Effector memory CD8-positive, alpha-beta T cell (primary cell): Measurements from ENCODE around the gene LIG1.
"Not testable (repeated sequence)": the region's sequence is repeated elsewhere in the genome, so short reads cannot be mapped to it uniquely, and the experiment has no call there.

Source experiments
- ATAC-seq: fragments of 150-1000 bp; cut with Tn5 transposase; replicated peaks from 2 replicates; pipeline ENCODE4 v1.10.0; 2021; ENCODE audit warnings: mild to moderate bottlenecking, moderate library complexity
- DNase-seq, 3 experiments: peaks; one replicate each; pipeline ENCODE4 v3.0.0; 2021
- H3K27ac Mint-ChIP-seq, 2 donors: one replicate each; pipeline ENCODE4 v1.8.0; 2022; ENCODE audit warnings: mild to moderate bottlenecking in 2 of 2, mixed read lengths in 2 of 2, moderate library complexity in 2 of 2
- H3K27me3 Mint-ChIP-seq, 2 donors: one replicate each; pipeline ENCODE4 v1.8.0; 2022; ENCODE audit warnings: mixed read lengths in 2 of 2
- H3K36me3 Mint-ChIP-seq: one replicate; pipeline ENCODE4 v1.8.0; 2022; ENCODE audit warnings: mild to moderate bottlenecking, moderate library complexity, mixed read lengths; ENCODE audit not compliant: insufficient read depth
- H3K4me1 Mint-ChIP-seq, 2 donors: one replicate each; pipeline ENCODE4 v1.8.0; 2022; ENCODE audit warnings: low read depth in 2 of 2, mixed read lengths in 2 of 2
- H3K4me3 Mint-ChIP-seq, 2 donors: one replicate each; pipeline ENCODE4 v1.8.0; 2022; ENCODE audit warnings: mild to moderate bottlenecking in 2 of 2, mixed read lengths in 2 of 2, moderate library complexity in 2 of 2
- H3K9me3 Mint-ChIP-seq, 2 donors: one replicate each; pipeline ENCODE4 v1.8.0; 2022; ENCODE audit warnings: mixed read lengths in 2 of 2

The LIG1 gene

DNA sequence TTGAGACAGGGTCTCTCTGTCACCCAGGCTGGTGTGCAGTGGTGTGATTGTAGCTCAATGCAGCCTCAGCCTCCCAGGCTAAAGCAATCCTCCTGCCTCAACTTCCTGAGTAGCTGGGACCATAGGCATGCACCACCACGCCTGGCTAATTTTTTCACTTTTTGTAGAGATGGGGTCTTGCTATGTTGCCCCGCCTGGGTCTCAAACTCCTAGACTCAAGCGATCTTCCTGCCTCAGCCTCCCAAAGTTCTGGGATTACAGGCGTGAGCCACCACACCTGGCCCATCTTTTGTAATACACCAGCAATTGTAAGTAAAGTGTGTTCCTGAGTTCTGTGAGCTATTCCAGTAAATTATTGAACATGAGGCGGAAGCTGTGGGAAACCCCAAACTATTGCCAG is 66.2 kb downstream of the LIG1 start:
- peaks cover 10% of the 10 kb centered on the region for H3K36me3 Mint-ChIP-seq
- peaks cover 5 to 7% of the 10 kb centered on the region in 2 donors for H3K4me1 Mint-ChIP-seq
- no peak overlapping the region for H3K27ac Mint-ChIP-seq
- DNase-seq (no peak), ATAC-seq (no peak)
- no peaks in the 10 kb centered on the region for H3K9me3 Mint-ChIP-seq
- no peaks in the 10 kb centered on the region for H3K27me3 Mint-ChIP-seq
- no peak overlapping the region for H3K4me3 Mint-ChIP-seq

DNA sequence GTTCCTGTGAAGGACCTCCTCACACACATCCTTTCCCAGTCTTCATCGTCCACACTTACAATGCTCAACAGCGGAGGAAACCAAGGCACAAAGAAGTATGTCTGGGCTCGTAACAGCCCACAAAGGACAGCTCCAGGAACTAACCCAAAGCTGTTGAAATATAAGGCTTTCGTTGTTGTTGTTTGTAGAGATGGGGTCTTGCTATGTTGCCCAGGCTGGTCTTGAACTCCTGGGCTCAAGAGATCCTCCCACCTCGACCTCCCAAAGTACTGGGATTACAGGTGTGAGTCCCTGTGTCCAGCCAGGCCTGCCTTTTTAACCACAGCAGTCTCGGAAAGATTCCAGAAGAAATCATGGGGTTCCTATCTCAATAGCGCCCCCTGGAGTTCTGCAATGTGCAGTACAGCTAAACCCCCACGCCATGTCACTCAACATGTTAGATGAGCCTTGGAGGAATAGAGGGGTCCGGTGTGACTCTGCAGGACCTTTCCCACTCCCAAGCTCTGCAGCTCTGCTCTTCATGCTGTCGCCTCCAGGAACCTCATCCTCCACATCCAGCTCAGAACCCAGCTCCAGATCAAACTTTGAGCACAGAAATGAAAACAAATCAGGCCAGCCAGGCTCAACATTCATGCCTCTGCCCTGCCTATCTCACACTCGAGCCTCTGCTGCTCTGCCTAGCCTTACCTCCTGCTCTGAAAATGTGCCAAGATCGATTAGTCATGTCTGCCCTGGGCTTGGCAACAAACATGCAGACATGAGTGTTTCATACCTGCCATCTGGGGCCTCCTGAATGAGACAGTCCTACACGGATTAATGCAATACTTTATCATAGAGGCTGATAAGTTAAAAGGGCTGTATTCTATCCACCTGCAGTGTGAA is 67.0 kb downstream of the LIG1 start:
- DNase-seq, result peak; percentile 17 to 23 (median 22)
- no peaks in the 10 kb centered on the region for H3K9me3 Mint-ChIP-seq
- H3K27me3 Mint-ChIP-seq, result no peaks in the 10 kb centered on the region
- H3K4me1 Mint-ChIP-seq, result peaks cover 5 to 7% of the 10 kb centered on the region in 2 donors
- no peak for ATAC-seq
- no peak overlapping the region for H3K4me3 Mint-ChIP-seq
- H3K27ac Mint-ChIP-seq, result no peak overlapping the region
- H3K36me3 Mint-ChIP-seq, result peaks cover 10% of the 10 kb centered on the region

DNA sequence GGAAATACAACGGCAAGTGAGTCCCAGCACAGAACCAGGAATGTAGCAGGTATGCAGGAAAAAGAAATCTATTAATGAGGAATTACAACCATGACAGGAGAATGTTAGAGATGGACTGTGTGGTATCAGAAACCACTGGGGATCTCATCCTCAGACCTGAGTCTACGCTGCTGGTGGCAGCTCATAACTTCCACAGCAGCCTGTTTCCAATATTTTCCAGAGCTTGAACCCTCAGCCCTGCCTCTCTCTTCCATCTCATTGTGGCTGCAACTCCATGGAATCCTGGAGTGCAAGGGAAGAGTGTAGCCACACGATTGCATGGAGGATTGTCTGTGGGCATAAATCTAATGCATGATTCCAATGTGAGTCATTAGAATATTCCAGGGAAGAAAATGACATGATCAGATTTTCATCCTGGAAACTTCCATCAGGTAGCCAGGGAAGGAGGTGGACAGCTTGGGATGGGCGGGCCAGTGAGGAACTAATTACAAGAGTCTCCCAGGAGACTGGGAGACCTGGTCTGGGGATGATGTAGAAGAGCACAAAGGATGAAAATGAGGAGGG is 74.5 kb downstream of the LIG1 start:
- Mint-ChIP-seq H3K4me1 (no peaks in the 10 kb centered on the region), H3K36me3 (no peaks in the 10 kb centered on the region), H3K9me3 (peaks cover 2 to 8% of the 10 kb centered on the region in 2 donors), H3K27ac (no peak overlapping the region), H3K4me3 (no peak overlapping the region), H3K27me3 (peaks cover 0 to 31% of the 10 kb centered on the region in 2 donors)
- DNase-seq, result no peak
- ATAC-seq, result no peak

DNA sequence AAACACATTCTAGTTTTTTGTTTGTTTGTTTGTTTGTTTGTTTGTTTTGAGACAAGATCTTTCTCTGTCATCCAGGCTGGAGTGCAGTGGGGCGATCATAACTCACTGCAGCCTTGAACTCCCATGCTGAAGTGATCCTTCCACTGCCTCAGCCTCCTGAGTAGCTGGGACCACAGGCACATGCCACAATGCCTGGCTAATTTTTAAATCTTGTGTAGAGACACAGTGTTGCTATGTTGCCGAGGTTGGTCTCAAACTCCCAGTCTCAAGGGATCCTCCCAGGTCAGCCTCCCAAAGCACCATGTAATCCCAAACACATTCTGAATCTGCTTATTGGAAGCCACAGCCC is 75.3 kb downstream of the LIG1 start:
- no peak overlapping the region for H3K4me3 Mint-ChIP-seq
- no peaks in the 10 kb centered on the region for H3K4me1 Mint-ChIP-seq
- no peaks in the 10 kb centered on the region for H3K36me3 Mint-ChIP-seq
- H3K27me3 Mint-ChIP-seq, result peaks cover 0 to 38% of the 10 kb centered on the region in 2 donors
- DNase-seq, result no peak
- H3K9me3 Mint-ChIP-seq, result peaks cover 2 to 8% of the 10 kb centered on the region in 2 donors
- H3K27ac Mint-ChIP-seq, result no peak overlapping the region
- no peak for ATAC-seq

DNA sequence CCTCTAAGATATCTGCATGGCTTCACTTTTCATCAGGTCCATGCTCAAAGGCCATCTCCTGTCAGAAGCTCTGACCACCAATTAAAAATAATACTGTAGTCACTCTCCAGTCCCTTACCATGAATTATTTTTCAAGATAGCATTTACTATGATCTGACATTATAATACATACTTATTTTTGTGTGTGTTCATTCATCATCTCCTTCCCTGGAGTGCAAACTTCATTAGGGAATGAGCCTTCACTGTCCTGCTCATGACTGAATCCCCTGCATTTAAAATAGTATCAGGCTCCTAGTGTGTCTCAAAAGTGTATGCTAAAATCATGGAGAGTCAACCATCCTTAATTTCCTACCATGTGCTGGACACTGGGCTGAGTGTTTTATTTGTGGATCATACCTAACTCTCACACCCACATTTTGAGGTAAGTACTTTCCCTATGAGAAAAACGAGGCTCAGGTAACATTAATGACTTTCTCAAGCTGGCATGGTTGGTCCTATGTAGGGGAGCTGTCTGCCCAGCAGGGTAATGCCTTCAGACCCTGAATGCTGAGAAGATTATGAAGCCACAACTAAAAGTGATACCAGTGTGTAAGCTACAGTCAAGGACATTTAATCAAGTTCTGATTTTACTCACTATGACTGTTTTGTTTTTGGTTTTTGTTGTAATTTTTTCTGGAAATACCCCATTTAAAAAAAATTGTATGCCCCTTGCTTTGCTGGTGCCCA is 75.9 kb downstream of the LIG1 start:
- H3K4me1 Mint-ChIP-seq, result no peaks in the 10 kb centered on the region
- H3K27me3 Mint-ChIP-seq, result peaks cover 0 to 43% of the 10 kb centered on the region in 2 donors
- no peak for ATAC-seq
- no peaks in the 10 kb centered on the region for H3K36me3 Mint-ChIP-seq
- H3K4me3 Mint-ChIP-seq, result no peak overlapping the region
- H3K27ac Mint-ChIP-seq, result no peak overlapping the region
- H3K9me3 Mint-ChIP-seq, result peaks cover 2 to 8% of the 10 kb centered on the region in 2 donors
- no peak for DNase-seq

DNA sequence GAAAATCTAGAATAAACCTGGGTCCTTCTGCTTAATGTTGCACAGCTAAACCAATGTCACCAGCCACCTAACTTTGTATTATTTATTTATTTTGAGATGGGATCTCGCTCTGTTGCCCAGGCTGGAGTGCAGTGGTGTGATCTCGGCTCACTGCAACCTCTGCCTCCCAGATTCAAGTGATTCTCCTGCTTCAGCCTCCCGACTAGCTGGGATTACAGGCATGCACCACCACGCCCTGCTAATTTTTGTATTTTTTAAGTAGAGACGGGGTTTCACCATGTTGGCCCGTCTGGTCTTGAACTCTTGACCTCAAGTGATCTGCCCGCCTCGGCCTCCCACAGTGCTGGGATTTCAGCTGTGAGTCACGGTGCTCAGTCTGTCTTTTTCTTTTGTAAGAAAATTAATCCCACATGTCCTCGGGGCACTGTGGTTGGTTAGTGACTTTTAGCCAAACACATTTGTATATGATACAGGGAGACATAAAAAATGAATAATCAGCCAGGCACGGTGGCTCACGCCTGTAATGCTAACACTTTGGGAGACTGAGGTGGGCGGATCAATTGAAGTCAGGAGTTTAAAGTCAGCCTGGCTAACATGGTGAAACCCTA is 78.9 kb downstream of the LIG1 start:
- H3K9me3 Mint-ChIP-seq, H3K4me3 Mint-ChIP-seq, ATAC-seq, H3K36me3 Mint-ChIP-seq, DNase-seq, H3K27ac Mint-ChIP-seq, H3K4me1 Mint-ChIP-seq: not testable (repeated sequence)
- peaks cover 0 to 51% of the 10 kb centered on the region in 2 donors for H3K27me3 Mint-ChIP-seq

DNA sequence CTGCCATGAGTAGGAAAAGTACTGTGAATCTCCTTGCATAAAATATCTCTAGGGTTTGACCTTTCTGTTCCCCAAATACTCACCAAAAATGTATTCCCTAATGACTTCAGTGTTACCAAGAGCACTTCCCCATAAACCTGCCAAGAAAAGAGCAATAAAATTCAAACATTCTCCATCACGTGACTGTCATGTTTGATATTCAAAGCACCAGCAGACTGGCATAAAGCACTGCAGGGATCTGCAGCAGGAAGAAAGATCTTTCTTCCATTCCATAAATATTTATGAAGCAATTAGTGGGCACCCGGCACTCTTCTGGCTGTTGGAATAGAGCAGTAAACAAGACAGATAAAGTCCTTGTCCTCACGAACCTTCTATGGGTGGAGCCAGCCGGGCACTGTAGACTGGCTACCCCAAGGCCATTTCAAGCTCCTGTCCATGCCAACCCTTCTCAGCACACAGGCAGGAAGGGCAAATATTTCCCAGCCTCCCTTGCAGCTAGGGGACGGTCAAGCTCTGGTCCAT is 79.8 kb downstream of the LIG1 start:
- no peaks in the 10 kb centered on the region for H3K4me1 Mint-ChIP-seq
- H3K4me3 Mint-ChIP-seq, result no peak overlapping the region
- no peaks in the 10 kb centered on the region for H3K36me3 Mint-ChIP-seq
- H3K9me3 Mint-ChIP-seq, result peaks cover 2 to 8% of the 10 kb centered on the region in 2 donors
- H3K27ac Mint-ChIP-seq, result no peak overlapping the region
- no peak for ATAC-seq
- peaks cover 0 to 42% of the 10 kb centered on the region in 2 donors for H3K27me3 Mint-ChIP-seq
- DNase-seq, result no peak

DNA sequence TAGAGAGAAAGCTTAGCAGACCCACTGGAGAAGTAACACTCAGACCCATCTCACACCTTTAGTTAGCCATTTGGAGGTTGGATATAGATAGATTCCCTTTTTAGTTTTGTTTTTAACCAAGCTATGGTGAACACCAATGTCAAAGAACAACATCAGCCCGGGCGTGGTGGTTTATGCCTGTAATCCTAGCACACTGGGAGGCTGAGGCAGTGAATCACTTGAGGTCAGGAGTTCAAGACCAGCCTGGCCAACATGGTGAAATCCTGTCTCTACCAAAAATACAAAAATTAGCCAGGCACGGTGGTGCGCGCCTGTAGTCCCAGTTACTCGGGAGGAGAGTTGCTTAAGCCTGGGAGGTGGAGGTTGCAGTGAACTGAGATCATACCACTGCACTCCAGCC is 81.2 kb downstream of the LIG1 start:
- not testable (repeated sequence) for H3K4me1 Mint-ChIP-seq, DNase-seq, H3K27ac Mint-ChIP-seq, H3K36me3 Mint-ChIP-seq, H3K9me3 Mint-ChIP-seq, ATAC-seq, H3K4me3 Mint-ChIP-seq
- peaks cover 0 to 37% of the 10 kb centered on the region in 2 donors for H3K27me3 Mint-ChIP-seq

DNA sequence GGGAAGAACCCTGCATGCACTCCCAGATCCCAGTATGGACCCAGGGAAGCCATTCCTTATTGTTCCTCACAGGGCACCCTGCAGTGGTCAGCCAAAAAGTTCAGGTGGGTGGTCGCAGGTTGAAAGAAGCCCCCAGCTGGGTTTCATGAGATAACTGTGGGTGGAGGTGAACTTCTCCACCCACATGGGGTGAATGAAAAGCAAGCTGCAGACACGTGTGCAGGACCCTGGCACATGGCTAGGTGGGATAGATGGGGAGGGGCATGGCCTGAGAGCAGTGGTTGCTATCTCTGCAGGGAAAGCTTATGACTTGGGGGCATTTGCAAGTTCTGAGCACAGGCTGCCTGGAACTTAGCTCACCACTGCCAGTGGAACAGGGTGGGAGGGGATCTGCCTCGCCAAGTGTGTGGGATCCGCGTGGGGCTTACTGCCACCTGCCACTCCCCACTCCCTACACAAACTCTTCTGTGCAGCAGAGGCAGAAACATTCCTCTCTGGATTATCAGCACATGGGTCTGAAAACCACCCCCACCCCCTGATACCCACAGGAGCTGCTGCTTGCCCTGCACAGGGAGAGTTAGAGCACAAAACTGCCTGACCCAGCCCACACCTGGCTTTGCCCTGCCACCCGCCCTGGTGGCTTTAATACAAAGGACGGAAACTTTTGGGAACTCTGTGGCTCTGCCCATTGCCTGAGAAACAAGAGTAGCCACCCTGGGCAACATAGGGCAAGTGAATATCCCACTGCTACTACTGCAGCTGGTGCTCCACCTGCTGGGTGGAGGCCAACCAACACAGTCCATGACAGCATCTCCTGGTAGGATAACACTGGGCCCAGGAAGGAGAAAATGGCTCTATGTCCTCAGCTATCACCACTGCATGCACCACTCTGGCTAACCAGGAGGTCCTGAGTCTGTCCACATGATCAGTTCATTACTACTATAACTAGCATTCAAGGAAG is 84.0 kb downstream of the LIG1 start:
- Mint-ChIP-seq H3K27me3 (peaks cover 0 to 26% of the 10 kb centered on the region in 2 donors), H3K4me3 (no peak overlapping the region), H3K27ac (no peak overlapping the region), H3K9me3 (no peaks in the 10 kb centered on the region), H3K4me1 (no peaks in the 10 kb centered on the region), H3K36me3 (no peaks in the 10 kb centered on the region)
- DNase-seq, result no peak
- no peak for ATAC-seq

DNA sequence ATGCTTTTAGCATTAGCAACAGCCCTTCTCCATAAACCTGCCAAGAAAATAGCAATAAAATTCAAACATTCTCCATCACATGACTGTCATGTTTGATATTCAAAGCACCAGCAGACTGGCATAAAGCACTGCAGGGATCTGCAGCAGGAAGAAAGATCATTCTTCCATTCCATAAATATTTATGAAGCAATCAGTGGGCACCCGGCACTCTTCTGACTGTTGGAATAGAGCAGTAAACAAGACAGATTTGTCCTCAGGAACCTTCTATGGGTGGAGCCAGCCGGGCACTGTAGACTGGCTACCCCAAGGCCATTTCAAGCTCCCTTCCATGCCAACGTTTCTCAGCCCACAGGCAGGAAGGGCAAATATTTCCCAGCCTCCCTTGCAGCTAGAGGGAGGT is 85.1 kb downstream of the LIG1 start:
- Mint-ChIP-seq H3K27me3 (peaks cover 0 to 21% of the 10 kb centered on the region in 2 donors), H3K4me1 (no peaks in the 10 kb centered on the region), H3K9me3 (no peaks in the 10 kb centered on the region), H3K36me3 (no peaks in the 10 kb centered on the region), H3K27ac (no peak overlapping the region), H3K4me3 (no peak overlapping the region)
- no peak for DNase-seq
- no peak for ATAC-seq

DNA sequence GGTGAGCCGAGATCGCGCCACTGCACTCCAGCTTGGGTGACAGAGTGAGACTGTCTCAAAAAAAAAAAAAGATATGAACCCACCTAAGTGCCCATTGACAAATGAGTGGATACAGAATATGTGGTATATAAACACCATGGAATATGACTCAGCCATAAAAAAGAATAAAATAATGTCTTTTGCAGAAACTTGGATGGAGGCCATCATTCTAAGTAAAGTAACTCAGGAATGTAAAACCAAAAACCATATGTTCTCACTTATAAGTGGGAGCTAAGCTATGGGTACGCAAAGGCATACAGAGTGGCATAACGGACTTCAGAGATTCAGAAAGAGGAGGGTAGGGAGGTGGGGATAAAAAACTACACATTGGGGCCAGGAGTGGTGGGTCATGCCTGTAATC is 89.0 kb downstream of the LIG1 start:
- Mint-ChIP-seq H3K27ac (no peak overlapping the region), H3K4me1 (no peaks in the 10 kb centered on the region), H3K27me3 (peaks cover 0 to 23% of the 10 kb centered on the region in 2 donors), H3K36me3 (no peaks in the 10 kb centered on the region), H3K4me3 (no peak overlapping the region), H3K9me3 (no peaks in the 10 kb centered on the region)
- DNase-seq (no peak), ATAC-seq (no peak)

DNA sequence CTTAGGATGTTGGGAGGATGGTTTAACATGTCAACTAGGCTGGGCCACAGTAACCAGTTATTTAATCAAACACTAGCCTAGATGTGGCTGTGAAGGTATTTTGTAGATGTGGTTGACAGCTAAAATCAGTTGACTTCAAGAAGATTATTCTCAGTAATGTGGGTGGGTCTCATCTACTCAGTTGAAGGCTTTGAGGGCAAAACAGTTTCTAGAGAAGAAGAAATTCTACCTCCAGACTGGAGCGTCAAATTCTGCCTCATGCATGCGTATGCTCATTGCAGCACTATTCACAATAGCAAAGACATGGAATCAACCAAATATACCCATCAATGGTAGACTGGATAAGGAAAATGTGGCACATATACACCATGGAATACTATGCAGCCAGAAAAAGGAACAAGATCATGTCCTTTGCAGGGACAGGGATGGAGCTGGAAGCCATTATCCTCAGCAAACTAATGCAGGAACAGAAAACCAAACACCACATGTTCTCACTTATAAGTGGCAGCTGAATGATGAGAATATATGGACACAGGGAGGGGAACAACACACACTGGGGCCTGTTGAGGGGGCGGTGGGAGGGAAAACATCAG is 99.9 kb downstream of the LIG1 start:
- not testable (repeated sequence) for H3K27me3 Mint-ChIP-seq, H3K27ac Mint-ChIP-seq, DNase-seq, H3K9me3 Mint-ChIP-seq, H3K4me3 Mint-ChIP-seq, ATAC-seq, H3K4me1 Mint-ChIP-seq, H3K36me3 Mint-ChIP-seq
